Adrenal gland (tissue), 5 donors: Measurements from ENCODE around the gene PHACTR2.

Experiments used
- CTCF ChIP-seq, 6 experiments: fragments of 450-650 bp in 4 of 6; fragments of 200-600 bp in 2 of 6; sonication (generic) in 1 of 6; IDR thresholded peaks; 1 replicate in 5 of 6; 2 replicates in 1 of 6; pipeline versions ENCODE4 v1.5.1 to v1.8.0; 2016 to 2021; ENCODE audit warnings: antibody characterized with exemption in 6 of 6, mild to moderate bottlenecking in 2 of 6, moderate library complexity in 1 of 6
- POLR2A ChIP-seq, 2 donors: fragments of 450-650 bp; IDR thresholded peaks; one replicate each; pipeline ENCODE4 v1.6.1; 2017; ENCODE audit warnings: antibody characterized with exemption in 2 of 2, mild to moderate bottlenecking in 2 of 2, moderate library complexity in 1 of 2
- donor health status: DM: no; HTN: no; CAD: no.

- TF ChIP-seq POLR2A (IDR thresholded peaks at IDR 0.05) = no peak
- TF ChIP-seq CTCF (IDR thresholded peaks at IDR 0.05) = no peak
Observed at GRCh38 chr6:143743301-143744166, 65.8 kb downstream of the PHACTR2 start.
